ENCODE data around the gene IGDCC3.
A peak's percentile ranks its signal among the peaks of the same experiment; 100 is the strongest.

DNA sequence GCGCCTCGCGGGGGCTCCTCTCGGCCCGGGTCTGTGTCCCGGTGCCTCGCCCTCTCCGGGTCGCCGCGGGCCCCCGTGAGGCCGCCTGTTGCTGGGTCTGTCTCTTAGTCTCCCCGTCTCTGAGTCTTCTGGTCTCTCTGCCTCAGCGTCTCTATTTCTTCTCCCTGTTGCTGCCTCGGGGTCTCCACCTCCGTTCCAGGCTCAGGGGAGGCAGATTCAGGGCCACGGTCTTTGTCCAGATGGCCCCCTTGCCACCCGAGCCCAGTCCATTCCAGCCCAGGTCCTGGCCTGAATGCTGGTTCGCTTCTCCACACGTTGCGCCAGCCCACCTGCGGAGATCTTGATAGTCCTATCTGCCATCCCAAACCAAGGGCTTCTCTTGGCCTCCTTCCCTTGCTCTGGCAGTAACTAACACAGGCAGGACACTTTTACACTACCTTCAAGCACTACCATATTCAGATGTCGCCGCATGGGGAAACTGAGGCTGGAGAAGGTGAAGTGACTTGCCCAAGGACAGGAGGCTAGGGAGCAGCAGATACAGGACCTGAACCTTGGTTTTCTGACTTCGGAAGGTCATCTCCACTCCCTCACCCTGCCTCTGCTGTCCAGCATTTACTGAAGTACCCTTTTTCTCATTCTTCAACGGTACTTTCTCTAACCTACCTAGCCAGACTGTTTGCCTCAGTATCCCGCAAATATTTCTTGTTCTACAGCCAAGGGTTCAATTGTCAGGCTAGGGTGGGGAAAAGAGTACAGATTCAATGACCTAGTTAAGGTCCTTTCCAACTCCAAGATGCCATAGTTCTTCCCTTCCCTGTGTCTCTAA is 45.6 kb upstream of the IGDCC3 start:
- TF ChIP-seq CTCF (IDR thresholded peaks at IDR 0.05) (peak; percentile 1; the same call in 1 of the 3 replicates), SMC3 (IDR thresholded peaks at IDR 0.05) (no peak), HDAC2 (IDR thresholded peaks at IDR 0.05) (no peak)

Measured in A549 (cell line).